ENCODE results near the gene NSF.

The NSF gene

GRCh38 chr17:46744441-46744840 lies 154.0 kb downstream of the NSF start (continued):
- no peak for TF ChIP-seq HOXD13 (CRISPR knock-in tag; IDR thresholded peaks at IDR 0.05; ENCODE audit: borderline replicate concordance)

DNA sequence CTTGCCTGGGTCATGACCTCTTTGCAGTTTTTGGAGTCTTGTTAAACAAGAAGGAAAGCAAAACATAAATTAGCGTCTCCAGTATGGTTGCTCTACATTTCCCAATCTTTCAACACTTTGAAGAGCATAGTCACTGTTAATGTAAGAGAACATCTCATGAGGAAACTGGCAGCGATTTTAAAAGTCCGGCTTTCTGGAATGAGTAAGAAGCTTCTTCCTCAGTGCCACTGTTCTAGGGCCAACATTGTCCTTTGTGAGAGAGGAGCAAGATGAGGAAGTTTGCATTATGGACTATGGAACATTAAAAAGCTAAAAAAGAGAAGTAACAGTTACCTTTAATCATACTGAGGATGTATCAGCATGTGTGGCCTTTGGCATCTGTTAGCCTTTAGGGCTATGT lies 154.9 kb downstream of the NSF start:
- Histone ChIP-seq H3K4me3 (ENCODE audit: low read depth, low read length) (no peak overlapping the region), H3K9me3 (ENCODE audit: control insufficient read depth, insufficient read depth, low read depth, low read length) (no peaks in the 10 kb centered on the region), H3K4me1 (ENCODE audit: control insufficient read depth, insufficient read depth, low read length) (peaks cover 5% of the 10 kb centered on the region), H3K27ac (ENCODE audit: extremely low read depth, low read depth, low read length) (no peak overlapping the region), H3K36me3 (ENCODE audit: control insufficient read depth in 2 of 2, insufficient read depth in 1 of 2, low read length in 2 of 2) (no peaks in the 10 kb centered on the region; a peak in 1 of 3 replicates)
- CTCF ChIA-PET: interaction anchor here (0.6 kb wide), 1 partner anchor 40 kb away, joined by 3 read pairs; no protein-coding TSS in a partner anchor
- POLR2A ChIA-PET: no interaction called here
- TF ChIP-seq ZNF449 (tag by site-specific recombination; IDR thresholded peaks at IDR 0.05) (no peak), SP7 (tag by site-specific recombination; IDR thresholded peaks at IDR 0.05) (no peak), TCF7L2 (IDR thresholded peaks at IDR 0.05; ENCODE audit: borderline replicate concordance, low read depth, low read length) (no peak), PRDM2 (tag by site-specific recombination; IDR thresholded peaks at IDR 0.05; ENCODE audit: borderline replicate concordance) (no peak), ZNF391 (tag by site-specific recombination; IDR thresholded peaks at IDR 0.05; ENCODE audit: borderline replicate concordance, low read depth) (no peak), ZNF791 (tag by site-specific recombination; IDR thresholded peaks at IDR 0.05) (no peak), ZNF777 (tag by site-specific recombination; IDR thresholded peaks at IDR 0.05; ENCODE audit: borderline replicate concordance) (no peak), PRDM4 (tag by site-specific recombination; IDR thresholded peaks at IDR 0.05) (no peak), ZNF2 (tag by site-specific recombination; IDR thresholded peaks at IDR 0.05) (no peak), ZNF747 (tag by site-specific recombination; IDR thresholded peaks at IDR 0.05) (no peak)
- TF ChIP-seq, protein P1, sequence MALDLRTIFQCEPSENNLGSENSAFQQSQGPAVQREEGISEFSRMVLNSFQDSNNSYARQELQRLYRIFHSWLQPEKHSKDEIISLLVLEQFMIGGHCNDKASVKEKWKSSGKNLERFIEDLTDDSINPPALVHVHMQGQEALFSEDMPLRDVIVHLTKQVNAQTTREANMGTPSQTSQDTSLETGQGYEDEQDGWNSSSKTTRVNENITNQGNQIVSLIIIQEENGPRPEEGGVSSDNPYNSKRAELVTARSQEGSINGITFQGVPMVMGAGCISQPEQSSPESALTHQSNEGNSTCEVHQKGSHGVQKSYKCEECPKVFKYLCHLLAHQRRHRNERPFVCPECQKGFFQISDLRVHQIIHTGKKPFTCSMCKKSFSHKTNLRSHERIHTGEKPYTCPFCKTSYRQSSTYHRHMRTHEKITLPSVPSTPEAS (tag by site-specific recombination; IDR thresholded peaks at IDR 0.05): no peak
- TF ChIP-seq, protein P2, sequence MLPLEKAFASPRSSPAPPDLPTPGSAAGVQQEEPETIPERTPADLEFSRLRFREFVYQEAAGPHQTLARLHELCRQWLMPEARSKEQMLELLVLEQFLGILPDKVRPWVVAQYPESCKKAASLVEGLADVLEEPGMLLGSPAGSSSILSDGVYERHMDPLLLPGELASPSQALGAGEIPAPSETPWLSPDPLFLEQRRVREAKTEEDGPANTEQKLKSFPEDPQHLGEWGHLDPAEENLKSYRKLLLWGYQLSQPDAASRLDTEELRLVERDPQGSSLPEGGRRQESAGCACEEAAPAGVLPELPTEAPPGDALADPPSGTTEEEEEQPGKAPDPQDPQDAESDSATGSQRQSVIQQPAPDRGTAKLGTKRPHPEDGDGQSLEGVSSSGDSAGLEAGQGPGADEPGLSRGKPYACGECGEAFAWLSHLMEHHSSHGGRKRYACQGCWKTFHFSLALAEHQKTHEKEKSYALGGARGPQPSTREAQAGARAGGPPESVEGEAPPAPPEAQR (tag by site-specific recombination; IDR thresholded peaks at IDR 0.05): no peak
- TF ChIP-seq, protein P3, sequence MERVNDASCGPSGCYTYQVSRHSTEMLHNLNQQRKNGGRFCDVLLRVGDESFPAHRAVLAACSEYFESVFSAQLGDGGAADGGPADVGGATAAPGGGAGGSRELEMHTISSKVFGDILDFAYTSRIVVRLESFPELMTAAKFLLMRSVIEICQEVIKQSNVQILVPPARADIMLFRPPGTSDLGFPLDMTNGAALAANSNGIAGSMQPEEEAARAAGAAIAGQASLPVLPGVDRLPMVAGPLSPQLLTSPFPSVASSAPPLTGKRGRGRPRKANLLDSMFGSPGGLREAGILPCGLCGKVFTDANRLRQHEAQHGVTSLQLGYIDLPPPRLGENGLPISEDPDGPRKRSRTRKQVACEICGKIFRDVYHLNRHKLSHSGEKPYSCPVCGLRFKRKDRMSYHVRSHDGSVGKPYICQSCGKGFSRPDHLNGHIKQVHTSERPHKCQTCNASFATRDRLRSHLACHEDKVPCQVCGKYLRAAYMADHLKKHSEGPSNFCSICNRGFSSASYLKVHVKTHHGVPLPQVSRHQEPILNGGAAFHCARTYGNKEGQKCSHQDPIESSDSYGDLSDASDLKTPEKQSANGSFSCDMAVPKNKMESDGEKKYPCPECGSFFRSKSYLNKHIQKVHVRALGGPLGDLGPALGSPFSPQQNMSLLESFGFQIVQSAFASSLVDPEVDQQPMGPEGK (tag by site-specific recombination; IDR thresholded peaks at IDR 0.05): no peak
- TF ChIP-seq, protein P4, sequence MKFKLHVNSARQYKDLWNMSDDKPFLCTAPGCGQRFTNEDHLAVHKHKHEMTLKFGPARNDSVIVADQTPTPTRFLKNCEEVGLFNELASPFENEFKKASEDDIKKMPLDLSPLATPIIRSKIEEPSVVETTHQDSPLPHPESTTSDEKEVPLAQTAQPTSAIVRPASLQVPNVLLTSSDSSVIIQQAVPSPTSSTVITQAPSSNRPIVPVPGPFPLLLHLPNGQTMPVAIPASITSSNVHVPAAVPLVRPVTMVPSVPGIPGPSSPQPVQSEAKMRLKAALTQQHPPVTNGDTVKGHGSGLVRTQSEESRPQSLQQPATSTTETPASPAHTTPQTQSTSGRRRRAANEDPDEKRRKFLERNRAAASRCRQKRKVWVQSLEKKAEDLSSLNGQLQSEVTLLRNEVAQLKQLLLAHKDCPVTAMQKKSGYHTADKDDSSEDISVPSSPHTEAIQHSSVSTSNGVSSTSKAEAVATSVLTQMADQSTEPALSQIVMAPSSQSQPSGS (tag by site-specific recombination; IDR thresholded peaks at IDR 0.05; ENCODE audit: low read depth): no peak
